ENCODE results near the gene MAN1C1.

Gene MAN1C1

DNA sequence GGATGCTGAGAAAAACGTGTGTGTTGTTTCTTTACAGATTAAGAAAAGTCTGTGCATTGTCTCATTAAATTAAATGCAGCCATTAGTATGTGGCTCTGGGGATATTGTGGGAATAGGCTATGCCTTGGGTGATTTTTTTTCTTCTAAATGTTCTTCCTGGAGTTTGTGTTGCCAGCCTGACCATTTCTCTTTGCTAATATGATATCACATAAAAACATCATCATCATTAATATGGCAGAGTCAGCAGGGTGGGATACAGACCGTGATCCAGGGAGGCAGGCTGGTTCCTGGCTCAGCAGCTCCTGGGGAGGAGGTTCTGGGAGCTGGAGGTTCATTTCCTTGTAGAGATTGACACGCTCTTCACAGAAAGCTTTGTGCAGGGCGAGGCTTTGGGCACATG lies 122.8 kb downstream of the MAN1C1 start:
- Histone ChIP-seq H3K9ac (ENCODE audit: insufficient read length, low read depth) (no peak overlapping the region), H3K4me3 (ENCODE audit: insufficient read length, low read depth) (no peak overlapping the region), H3K4me1 (ENCODE audit: insufficient read depth, insufficient read length) (peaks cover 14% of the 10 kb centered on the region), H3K36me3 (ENCODE audit: insufficient read depth, insufficient read length, low read length) (no peaks in the 10 kb centered on the region), H3K27me3 (ENCODE audit: insufficient read depth, insufficient read length) (no peaks in the 10 kb centered on the region), H3K9me3 (ENCODE audit: insufficient read depth, low read length) (no peaks in the 10 kb centered on the region)
- TF ChIP-seq YY1 (IDR thresholded peaks at IDR 0.05; ENCODE audit: insufficient read depth, insufficient read length) (no peak), ZNF274 (IDR thresholded peaks at IDR 0.05; ENCODE audit: low read depth, low read length) (no peak), SUZ12 (IDR thresholded peaks at IDR 0.05; ENCODE audit: extremely low read depth, insufficient read depth, insufficient read length) (no peak)
- DNase-seq (ENCODE audit: low read depth, low spot score): no peak

- H3K4me3 ChIP-seq (ENCODE audit: insufficient read length, low read depth): no peak overlapping the region
- H3K9ac ChIP-seq (ENCODE audit: insufficient read length, low read depth): no peak overlapping the region
- TF ChIP-seq YY1 (IDR thresholded peaks at IDR 0.05; ENCODE audit: insufficient read depth, insufficient read length) (no peak), ZNF274 (IDR thresholded peaks at IDR 0.05; ENCODE audit: low read depth, low read length) (no peak), SUZ12 (IDR thresholded peaks at IDR 0.05; ENCODE audit: extremely low read depth, insufficient read depth, insufficient read length) (no peak)
- no peaks in the 10 kb centered on the region for H3K36me3 ChIP-seq (ENCODE audit: insufficient read depth, insufficient read length, low read length)
- H3K9me3 ChIP-seq (ENCODE audit: insufficient read depth, low read length): no peaks in the 10 kb centered on the region
- peaks cover 20% of the 10 kb centered on the region for H3K4me1 ChIP-seq (ENCODE audit: insufficient read depth, insufficient read length)
- DNase-seq (ENCODE audit: low read depth, low spot score): no peak
- H3K27me3 ChIP-seq (ENCODE audit: insufficient read depth, insufficient read length): no peaks in the 10 kb centered on the region
These were observed 123.5 kb downstream of the MAN1C1 start for GRCh38 chr1:25740071-25740470.

DNA sequence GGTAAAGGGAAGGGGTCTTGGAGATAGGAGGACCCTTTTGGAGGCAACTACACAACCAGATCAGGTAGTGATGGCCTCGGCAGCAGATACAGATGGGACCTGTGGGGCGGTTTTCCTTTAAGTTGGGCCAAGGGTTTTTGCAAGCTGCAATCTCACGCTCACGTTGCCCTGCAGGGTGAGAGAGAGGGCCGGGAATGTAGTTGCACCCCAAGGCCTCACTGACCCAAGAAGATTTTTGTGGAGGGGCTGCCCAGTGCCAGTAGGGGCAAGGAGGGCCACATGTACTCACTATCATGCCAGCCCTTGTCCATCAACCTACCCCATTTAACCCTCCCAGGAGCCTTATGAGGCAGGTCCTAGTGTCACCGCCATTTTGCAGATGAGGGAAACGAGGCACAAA lies 125.7 kb downstream of the MAN1C1 start:
- H3K27me3 ChIP-seq (ENCODE audit: insufficient read depth, insufficient read length): no peaks in the 10 kb centered on the region
- H3K9ac ChIP-seq (ENCODE audit: insufficient read length, low read depth): no peak overlapping the region
- peaks cover 30% of the 10 kb centered on the region for H3K4me1 ChIP-seq (ENCODE audit: insufficient read depth, insufficient read length)
- H3K4me3 ChIP-seq (ENCODE audit: insufficient read length, low read depth): no peak overlapping the region
- DNase-seq (ENCODE audit: low read depth, low spot score): no peak
- no peak for TF ChIP-seq YY1 (IDR thresholded peaks at IDR 0.05; ENCODE audit: insufficient read depth, insufficient read length)
- H3K36me3 ChIP-seq (ENCODE audit: insufficient read depth, insufficient read length, low read length): no peaks in the 10 kb centered on the region
- H3K9me3 ChIP-seq (ENCODE audit: insufficient read depth, low read length): no peaks in the 10 kb centered on the region

DNA sequence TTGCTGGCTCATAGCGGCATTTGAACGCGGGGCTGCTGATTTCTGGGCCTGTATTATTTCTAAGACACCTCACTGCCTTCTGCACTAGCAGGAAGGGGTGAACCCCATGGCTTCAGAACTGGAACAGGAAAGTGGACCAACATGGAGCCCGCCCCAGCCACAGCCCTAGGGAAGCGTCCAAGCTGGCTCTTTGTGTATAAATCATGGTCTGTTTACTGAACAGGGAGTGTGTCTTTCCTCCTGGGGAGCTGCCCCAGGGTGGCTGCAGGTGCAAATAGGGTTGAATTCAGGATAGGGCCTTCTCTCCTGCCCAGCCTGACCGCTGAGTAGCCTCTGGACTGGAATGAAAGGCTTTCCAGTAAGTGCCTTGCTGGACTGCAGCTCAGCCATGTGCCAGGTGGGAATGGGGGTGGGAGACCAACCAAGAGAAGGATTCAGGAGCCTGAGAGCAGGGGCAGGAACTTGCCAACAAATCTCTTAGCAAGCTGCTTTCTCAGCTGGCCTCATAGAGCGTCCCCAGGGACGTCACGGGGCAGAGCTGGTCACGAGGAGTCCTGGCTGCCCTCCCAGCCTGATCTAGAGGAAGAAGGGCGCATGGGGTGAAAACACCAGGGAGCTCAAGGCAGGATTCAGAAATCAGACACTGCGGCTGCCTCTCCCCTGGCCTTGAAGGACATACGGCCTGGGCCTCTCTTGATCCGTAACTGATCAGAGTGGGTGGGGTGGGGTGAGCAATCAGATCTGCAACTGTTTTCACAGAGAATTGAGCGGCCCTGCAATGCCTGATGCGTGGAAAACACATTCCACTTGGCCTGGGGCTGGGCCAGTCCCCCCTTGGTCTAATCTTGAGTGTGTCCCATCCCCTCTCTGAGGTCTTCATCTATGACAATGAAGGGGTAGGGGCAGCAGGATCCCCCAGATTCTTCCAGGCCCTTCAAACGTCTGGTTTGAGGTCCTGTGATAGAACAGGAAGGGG lies 126.9 kb downstream of the MAN1C1 start:
- DNase-seq (ENCODE audit: low read depth, low spot score): no peak
- Histone ChIP-seq H3K9ac (ENCODE audit: insufficient read length, low read depth) (peak overlapping the region; percentile 14), H3K4me3 (ENCODE audit: insufficient read length, low read depth) (no peak overlapping the region), H3K27me3 (ENCODE audit: insufficient read depth, insufficient read length) (no peaks in the 10 kb centered on the region), H3K4me1 (ENCODE audit: insufficient read depth, insufficient read length) (peaks cover 38% of the 10 kb centered on the region), H3K36me3 (ENCODE audit: insufficient read depth, insufficient read length, low read length) (no peaks in the 10 kb centered on the region), H3K9me3 (ENCODE audit: insufficient read depth, low read length) (no peaks in the 10 kb centered on the region)
- TF ChIP-seq YY1 (IDR thresholded peaks at IDR 0.05; ENCODE audit: insufficient read depth, insufficient read length): no peak
- no peak for TF ChIP-seq SUZ12 (IDR thresholded peaks at IDR 0.05; ENCODE audit: extremely low read depth, insufficient read depth, insufficient read length)
- no peak for TF ChIP-seq ZNF274 (IDR thresholded peaks at IDR 0.05; ENCODE audit: low read depth, low read length)

DNA sequence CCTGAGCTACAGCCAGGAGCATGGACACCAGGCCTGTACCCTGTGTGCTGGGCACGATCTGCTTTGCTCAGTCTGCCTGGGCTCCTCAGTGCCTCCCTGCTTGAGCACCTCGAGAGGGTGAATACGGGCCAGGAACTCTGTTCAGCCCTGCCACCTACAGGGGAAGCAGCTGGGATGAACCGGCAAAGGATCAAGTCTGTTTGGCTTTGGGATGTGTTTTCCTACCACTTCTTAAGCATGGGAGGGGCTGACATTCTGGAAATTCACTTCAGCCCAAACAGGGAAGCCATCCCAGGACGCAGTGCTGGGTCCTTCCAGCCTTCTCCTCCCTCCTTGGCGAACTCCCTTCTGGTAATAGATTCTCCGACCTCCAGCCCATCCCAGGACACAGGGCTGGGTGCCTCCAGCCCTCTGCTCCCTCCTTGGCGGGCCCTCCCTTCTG lies 127.6 kb downstream of the MAN1C1 start:
- Histone ChIP-seq H3K36me3 (ENCODE audit: insufficient read depth, insufficient read length, low read length) (no peaks in the 10 kb centered on the region), H3K4me3 (ENCODE audit: insufficient read length, low read depth) (no peak overlapping the region), H3K27me3 (ENCODE audit: insufficient read depth, insufficient read length) (no peaks in the 10 kb centered on the region), H3K4me1 (ENCODE audit: insufficient read depth, insufficient read length) (peaks cover 42% of the 10 kb centered on the region), H3K9ac (ENCODE audit: insufficient read length, low read depth) (peak overlapping the region; percentile 14), H3K9me3 (ENCODE audit: insufficient read depth, low read length) (no peaks in the 10 kb centered on the region)
- peak; percentile 67 for DNase-seq (ENCODE audit: low read depth, low spot score)
- no peak for TF ChIP-seq SUZ12 (IDR thresholded peaks at IDR 0.05; ENCODE audit: extremely low read depth, insufficient read depth, insufficient read length)
- TF ChIP-seq ZNF274 (IDR thresholded peaks at IDR 0.05; ENCODE audit: low read depth, low read length): no peak
- TF ChIP-seq YY1 (IDR thresholded peaks at IDR 0.05; ENCODE audit: insufficient read depth, insufficient read length): no peak

DNA sequence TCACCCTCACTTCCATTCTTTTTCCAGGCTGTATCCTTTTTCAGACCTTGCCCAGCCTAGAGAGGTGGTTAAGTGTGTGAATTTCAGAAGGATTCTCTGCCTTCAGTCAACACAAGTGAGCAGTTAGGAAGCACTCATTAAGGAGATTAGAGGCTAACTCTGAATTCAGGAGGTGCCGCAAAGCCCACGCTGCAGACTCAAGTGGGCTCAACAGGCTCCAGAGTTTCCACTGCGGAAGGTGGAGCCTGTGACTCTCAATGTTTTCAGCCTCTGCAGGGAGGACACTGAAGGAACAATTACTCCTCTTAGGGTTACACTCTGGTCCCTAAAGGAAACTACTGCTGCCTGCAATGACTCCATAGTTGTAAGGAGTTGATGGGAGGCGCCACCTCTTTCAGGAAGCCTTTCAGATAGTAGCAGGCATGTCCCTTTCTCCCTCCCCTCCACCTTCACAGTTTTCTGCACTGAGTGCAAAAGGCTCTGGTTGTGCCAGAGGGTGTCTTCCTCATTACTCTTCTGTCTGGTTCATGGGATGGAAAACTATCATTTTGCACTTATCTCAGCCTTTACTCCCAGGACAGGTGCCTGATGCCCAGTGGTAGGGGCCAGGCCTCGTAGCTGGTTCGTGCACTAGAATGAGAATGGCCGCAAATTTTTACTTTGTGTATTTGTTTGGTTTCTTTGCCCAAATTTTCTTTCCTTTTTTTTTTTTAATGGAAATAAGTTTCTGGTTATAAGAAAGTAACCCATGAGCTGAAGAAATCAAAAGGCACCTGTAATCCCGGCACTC lies 128.2 kb downstream of the MAN1C1 start:
- H3K4me1 ChIP-seq (ENCODE audit: insufficient read depth, insufficient read length): peaks cover 42% of the 10 kb centered on the region
- no peak for TF ChIP-seq YY1 (IDR thresholded peaks at IDR 0.05; ENCODE audit: insufficient read depth, insufficient read length)
- TF ChIP-seq ZNF274 (IDR thresholded peaks at IDR 0.05; ENCODE audit: low read depth, low read length): no peak
- no peak for TF ChIP-seq SUZ12 (IDR thresholded peaks at IDR 0.05; ENCODE audit: extremely low read depth, insufficient read depth, insufficient read length)
- no peak for DNase-seq (ENCODE audit: low read depth, low spot score)
- H3K36me3 ChIP-seq (ENCODE audit: insufficient read depth, insufficient read length, low read length): no peaks in the 10 kb centered on the region
- H3K9me3 ChIP-seq (ENCODE audit: insufficient read depth, low read length): no peaks in the 10 kb centered on the region
- no peak overlapping the region for H3K4me3 ChIP-seq (ENCODE audit: insufficient read length, low read depth)
- H3K9ac ChIP-seq (ENCODE audit: insufficient read length, low read depth): no peak overlapping the region
- H3K27me3 ChIP-seq (ENCODE audit: insufficient read depth, insufficient read length): no peaks in the 10 kb centered on the region

Data from NT2/D1 (cell line).